Measurements from ENCODE around the gene ARVCF. TPM values are rescaled to one million over a fixed set of nuclear protein-coding genes. Genes with fewer than 3 reads are reported as not detected.
A peak's percentile ranks its signal among the peaks of the same experiment; 100 is the strongest.

Gene ARVCF
- total RNA-seq, 1 donor from 2014 or later: 25.4 TPM

DNA sequence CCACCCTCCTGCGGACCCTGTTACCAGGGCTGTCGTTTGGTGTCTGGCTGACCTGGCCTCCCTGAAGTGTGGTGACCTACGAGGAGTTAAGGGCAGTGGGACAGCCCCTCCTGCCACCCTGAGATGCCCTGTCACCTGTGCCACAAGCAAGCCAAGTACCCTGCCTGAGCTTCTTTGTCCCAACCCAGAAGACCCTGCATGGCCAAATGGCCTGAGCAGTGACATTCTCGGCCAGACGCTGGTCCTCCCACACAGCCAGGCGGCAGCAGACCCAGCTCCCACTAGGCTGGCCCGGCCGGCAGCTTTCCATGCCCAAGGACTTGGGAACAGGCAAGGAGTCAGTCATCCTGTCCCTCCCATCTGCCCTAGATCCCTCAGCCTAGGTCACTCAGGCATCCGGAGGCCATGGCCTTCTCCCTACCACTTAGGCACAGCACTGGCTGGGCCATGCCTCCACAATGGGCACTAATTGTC lies 7.6 kb downstream of the ARVCF start:
- Histone ChIP-seq H3K4me3 (no peak overlapping the region), H3K36me3 (no peaks in the 10 kb centered on the region), H3K27ac (replicated peaks) (no peak overlapping the region), H3K27me3 (ENCODE audit: low read depth) (no peaks in the 10 kb centered on the region), H3K9me3 (replicated peaks) (peaks cover 7% of the 10 kb centered on the region), H3K4me1 (peaks cover 28% of the 10 kb centered on the region)
- TF ChIP-seq, protein P1, sequence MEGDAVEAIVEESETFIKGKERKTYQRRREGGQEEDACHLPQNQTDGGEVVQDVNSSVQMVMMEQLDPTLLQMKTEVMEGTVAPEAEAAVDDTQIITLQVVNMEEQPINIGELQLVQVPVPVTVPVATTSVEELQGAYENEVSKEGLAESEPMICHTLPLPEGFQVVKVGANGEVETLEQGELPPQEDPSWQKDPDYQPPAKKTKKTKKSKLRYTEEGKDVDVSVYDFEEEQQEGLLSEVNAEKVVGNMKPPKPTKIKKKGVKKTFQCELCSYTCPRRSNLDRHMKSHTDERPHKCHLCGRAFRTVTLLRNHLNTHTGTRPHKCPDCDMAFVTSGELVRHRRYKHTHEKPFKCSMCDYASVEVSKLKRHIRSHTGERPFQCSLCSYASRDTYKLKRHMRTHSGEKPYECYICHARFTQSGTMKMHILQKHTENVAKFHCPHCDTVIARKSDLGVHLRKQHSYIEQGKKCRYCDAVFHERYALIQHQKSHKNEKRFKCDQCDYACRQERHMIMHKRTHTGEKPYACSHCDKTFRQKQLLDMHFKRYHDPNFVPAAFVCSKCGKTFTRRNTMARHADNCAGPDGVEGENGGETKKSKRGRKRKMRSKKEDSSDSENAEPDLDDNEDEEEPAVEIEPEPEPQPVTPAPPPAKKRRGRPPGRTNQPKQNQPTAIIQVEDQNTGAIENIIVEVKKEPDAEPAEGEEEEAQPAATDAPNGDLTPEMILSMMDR (IDR thresholded peaks at IDR 0.05; ENCODE audit: borderline replicate concordance): no peak
- intact Hi-C loops (cut with micrococcal nuclease): no loop called here
- DNase-seq: no peak

DNA sequence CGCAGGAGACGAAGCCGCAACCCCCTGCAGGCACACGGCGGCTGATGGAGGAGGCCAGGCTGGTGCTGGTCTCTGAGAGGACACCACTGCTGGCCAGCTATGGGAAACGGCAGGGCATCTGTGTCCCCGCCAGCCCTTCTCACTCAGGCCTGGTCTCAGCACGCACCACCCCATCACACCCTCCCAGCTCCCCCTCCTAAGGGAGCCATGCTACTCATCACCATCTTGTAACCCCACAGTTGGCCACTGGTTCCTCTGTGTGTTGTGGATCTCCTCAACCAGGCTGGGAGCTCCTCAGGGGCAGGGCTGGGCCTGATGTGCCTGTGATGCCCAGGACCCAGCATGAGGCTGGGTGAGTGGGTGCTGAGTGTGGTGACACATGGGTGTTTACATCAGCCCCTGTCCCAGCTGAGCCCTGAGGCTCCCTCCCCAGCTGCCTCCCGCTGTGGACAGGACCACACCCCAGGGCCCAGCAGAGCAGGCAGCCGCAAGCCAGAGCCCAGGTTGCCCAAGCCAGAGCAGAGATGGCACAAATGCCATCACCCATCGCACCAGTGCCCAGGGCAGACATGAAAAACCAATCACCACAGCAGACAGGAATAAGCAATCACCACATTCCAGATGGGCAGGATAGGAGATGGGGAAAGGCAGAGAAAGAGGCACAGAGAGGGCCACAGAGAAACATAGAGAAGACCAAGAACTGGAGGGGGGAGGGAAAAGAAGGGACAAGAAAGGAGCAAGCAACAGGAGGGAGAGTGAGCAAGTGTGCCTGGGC lies 8.2 kb downstream of the ARVCF start:
- peaks cover 13% of the 10 kb centered on the region for H3K9me3 ChIP-seq (replicated peaks)
- no peak for DNase-seq
- H3K27me3 ChIP-seq (ENCODE audit: low read depth): no peaks in the 10 kb centered on the region
- H3K36me3 ChIP-seq: no peaks in the 10 kb centered on the region
- H3K4me3 ChIP-seq: no peak overlapping the region
- TF ChIP-seq, protein P1 (IDR thresholded peaks at IDR 0.05; ENCODE audit: borderline replicate concordance): no peak
- H3K4me1 ChIP-seq: peaks cover 23% of the 10 kb centered on the region
- intact Hi-C loops (cut with micrococcal nuclease): no loop called here
- no peak overlapping the region for H3K27ac ChIP-seq (replicated peaks)

GRCh38 chr22:20004464-20004863 lies 12.2 kb downstream of the ARVCF start:
- peaks cover 26% of the 10 kb centered on the region for H3K4me1 ChIP-seq
- H3K4me3 ChIP-seq: no peak overlapping the region
- H3K36me3 ChIP-seq: no peaks in the 10 kb centered on the region
- intact Hi-C loops (cut with micrococcal nuclease): no loop called here
- no peak for DNase-seq
- peaks cover 21% of the 10 kb centered on the region for H3K9me3 ChIP-seq (replicated peaks)
- no peaks in the 10 kb centered on the region for H3K27me3 ChIP-seq (ENCODE audit: low read depth)
- TF ChIP-seq, protein P1 (IDR thresholded peaks at IDR 0.05; ENCODE audit: borderline replicate concordance): no peak
- no peak overlapping the region for H3K27ac ChIP-seq (replicated peaks)

DNA sequence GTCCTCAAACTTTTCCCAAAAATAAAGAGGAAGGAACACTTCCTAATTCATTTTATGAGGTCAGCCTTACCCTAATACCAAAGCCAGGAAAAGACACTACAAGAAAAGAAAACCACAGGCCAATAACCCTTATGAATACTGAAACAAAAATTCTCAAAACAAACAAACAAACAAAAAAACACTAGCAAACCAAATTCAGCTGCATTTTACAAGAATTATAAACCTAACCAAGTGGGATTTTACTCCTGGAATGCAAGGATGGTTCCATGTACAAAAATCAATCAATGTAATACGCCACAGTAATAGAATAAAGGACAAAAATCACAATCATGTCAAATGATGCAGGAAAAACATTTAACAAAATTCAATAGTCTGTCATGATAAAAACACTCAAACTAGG lies 13.3 kb downstream of the ARVCF start:
- peaks cover 21% of the 10 kb centered on the region for H3K9me3 ChIP-seq (replicated peaks)
- TF ChIP-seq, protein P1 (IDR thresholded peaks at IDR 0.05; ENCODE audit: borderline replicate concordance): no peak

GRCh38 chr22:20002636-20003035 lies 14.0 kb downstream of the ARVCF start:
- TF ChIP-seq, protein P1 (IDR thresholded peaks at IDR 0.05; ENCODE audit: borderline replicate concordance): no peak
- DNase-seq: no peak
- Histone ChIP-seq H3K36me3 (no peaks in the 10 kb centered on the region), H3K9me3 (replicated peaks) (peaks cover 21% of the 10 kb centered on the region), H3K27me3 (ENCODE audit: low read depth) (no peaks in the 10 kb centered on the region), H3K4me1 (peaks cover 44% of the 10 kb centered on the region), H3K4me3 (no peak overlapping the region), H3K27ac (replicated peaks) (peak overlapping the region; percentile 81)
- intact Hi-C loops (cut with micrococcal nuclease): no loop called here

More for the DNA sequence above, 13.3 kb downstream of the ARVCF start:
- Histone ChIP-seq H3K4me1 (peaks cover 38% of the 10 kb centered on the region), H3K27me3 (ENCODE audit: low read depth) (no peaks in the 10 kb centered on the region), H3K36me3 (no peaks in the 10 kb centered on the region), H3K4me3 (no peak overlapping the region), H3K27ac (replicated peaks) (no peak overlapping the region)
- intact Hi-C loops (cut with micrococcal nuclease): no loop called here
- DNase-seq: no peak
